IPS DF 4.7 (cell line): ENCODE results near the gene TMTC2.
"Not testable (repeated sequence)": the region's sequence is repeated elsewhere in the genome, so short reads cannot be mapped to it uniquely, and the experiment has no call there.

Source experiments
- DNase-seq: peaks from one replicate; pipeline ENCODE4 v3.0.0-alpha.2; 2013; ENCODE audit warnings: low spot score; ENCODE audit errors: extremely low read depth

TMTC2 gene

DNA sequence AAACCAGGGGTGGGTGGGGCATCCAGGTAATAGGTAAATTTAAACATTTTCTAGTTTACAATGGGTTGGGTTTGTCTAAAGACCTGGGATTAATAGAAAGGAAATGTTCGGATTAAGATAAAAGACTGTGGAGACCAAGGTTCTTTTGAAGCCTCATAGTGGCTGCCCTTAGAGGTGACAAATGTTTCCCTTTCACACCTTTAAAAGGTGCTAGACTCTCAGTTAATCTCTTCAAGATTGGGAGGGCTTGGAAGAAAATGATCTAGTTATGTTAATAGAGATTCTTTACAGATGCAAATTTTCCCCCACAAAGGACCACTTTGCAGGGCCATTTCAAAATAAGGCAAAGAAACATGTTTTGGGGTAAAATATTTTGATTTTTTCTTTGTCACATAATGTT lies 39.0 kb downstream of the TMTC2 start:
- DNase-seq, result no peak

DNA sequence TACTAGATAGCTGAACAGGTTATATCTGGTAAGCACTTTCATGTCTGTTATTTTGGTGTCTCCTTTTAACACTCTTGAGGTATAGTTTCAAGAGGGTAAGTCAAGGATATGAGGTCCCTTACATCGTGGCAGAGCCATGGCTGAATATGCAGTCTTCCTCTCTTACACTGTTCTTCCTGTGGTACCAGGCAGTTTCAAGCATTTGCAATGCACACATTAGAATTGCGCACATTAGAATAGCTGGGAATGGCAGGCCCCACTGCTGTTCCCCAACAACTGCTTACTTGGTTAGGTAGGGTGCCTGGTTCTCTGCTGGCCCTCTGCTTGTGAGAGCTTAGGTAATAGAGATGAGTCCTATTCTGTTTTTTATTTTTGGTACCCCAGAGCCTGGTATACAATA lies 41.2 kb downstream of the TMTC2 start:
- DNase-seq, result no peak

- DNase-seq, result no peak
Observed at GRCh38 chr12:82728710-82729109, 42.0 kb downstream of the TMTC2 start.

- DNase-seq, result no peak
Observed at GRCh38 chr12:82730953-82731459, 44.3 kb downstream of the TMTC2 start.

DNA sequence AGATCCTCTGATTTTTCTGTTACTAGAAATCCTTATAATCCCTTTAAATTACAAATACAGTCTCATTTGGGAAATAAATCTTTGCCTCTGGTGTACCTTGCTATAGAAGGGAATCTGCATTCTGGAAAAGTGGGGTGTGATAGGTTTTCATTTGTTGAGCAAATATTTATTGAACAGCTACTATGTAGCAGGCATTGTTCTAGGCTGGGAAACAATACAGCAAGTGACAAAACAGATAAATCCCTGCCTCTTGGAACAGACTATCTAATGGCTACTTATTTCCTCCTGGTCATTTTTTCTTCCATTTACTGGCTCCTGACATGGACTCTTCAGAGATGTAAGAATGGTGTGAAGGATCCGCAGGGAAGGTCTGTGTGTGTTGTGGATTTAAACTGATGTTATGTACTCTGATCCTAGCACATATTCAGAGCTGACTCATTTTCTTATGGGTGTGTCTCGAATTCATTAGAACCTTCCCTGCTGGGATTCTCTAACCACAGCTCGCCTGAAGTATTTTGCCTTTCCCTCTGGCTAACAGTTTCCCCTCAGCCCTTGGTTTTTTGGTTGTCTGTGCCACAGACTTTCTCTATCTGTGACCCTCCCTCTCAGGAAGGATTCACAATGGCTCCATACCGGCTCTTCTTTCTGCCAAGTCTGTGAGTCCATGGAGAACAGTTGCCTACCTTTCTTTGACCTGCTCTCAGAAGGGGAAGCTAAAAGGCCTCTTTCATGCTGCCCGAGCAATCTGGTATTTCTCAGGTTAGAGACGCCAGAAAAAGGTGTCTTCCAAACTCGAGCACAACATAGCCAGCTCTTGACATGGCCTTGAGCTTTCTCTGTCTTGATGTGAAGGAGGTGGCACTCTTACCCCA lies 53.7 kb downstream of the TMTC2 start:
- no peak for DNase-seq

- DNase-seq, result no peak
Observed at GRCh38 chr12:82745063-82745674, 58.5 kb downstream of the TMTC2 start.

DNA sequence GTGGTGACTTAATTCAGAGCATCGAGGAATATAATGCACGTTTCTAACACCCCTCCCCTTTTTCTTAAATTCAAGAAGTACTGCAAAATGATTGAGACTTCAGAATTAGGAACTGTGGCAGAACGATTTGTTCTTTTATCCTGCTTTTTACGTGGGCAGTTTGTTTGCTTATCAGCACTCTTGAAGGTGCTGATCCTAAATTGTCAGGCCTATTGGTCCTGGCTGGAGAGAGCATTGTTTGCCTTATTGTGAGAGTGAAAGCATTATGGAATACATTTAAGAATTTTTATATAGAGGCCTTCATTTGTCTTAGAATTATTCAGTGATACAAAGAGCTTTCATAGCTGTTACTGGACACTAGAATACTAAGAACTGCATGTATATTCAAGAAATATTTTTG lies 59.1 kb downstream of the TMTC2 start:
- no peak for DNase-seq

GRCh38 chr12:82746668-82747067 lies 60.0 kb downstream of the TMTC2 start:
- no peak for DNase-seq

DNA sequence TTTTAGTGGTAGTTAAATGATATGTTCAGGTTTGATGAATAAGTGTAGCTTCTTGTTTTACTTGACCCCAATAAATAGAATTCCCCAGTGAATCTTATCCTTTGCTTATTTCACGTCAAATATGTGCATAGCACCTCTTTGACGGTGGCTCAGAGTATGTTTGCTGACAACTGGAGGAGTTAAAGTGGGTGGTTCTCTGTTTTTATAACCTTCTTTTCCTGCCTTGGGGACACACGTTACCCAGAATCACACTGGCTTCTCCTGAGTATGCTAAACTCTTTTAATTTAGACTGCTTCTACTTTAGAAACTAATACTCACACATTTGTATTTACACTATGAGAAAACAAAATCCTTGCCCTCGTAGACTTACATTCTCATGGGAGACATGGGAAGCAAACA lies 62.3 kb downstream of the TMTC2 start:
- DNase-seq, result no peak

GRCh38 chr12:82754856-82755255 lies 68.2 kb downstream of the TMTC2 start:
- DNase-seq, result no peak

DNA sequence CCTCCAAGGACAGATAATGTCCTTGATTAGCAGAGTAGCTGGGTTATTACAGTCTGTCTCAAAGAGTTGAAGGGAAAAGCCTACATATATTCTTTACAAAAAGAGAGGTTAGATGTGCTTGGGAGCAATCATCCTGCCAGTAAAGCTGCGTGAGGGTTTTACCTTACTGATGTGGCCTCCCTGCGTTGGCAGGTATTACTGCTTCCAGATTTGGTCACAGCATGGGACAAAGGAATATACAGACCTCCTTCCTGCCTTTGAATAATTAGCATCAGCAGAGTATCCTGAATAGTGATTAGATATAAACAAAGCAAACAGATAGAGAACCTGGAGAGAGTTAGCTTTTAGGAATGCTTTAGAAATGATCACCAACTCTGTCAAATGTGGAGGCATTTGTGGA lies 69.6 kb downstream of the TMTC2 start:
- no peak for DNase-seq

- no peak for DNase-seq
Observed at GRCh38 chr12:82757059-82757458, 70.4 kb downstream of the TMTC2 start.

DNA sequence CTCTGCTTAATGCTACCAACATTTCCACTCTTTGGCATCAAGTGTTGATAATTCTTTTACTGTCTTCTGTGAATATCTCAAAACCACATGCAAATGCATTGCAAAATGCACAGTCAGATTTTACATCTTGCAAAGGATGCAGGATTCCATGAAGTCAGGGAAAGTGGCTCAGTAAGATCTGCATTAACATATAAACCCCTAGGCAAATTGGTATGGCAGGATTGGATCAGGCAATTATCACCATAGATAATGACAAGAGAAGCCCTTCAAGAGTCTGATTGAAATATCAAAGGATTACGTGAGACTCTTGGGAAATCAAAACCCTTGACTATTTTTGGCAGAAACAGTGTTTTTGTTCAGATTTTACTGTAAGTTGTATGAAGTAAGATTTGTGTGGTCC lies 71.0 kb downstream of the TMTC2 start:
- no peak for DNase-seq

GRCh38 chr12:82758749-82759330 lies 72.1 kb downstream of the TMTC2 start:
- no peak for DNase-seq

GRCh38 chr12:82760423-82760822 lies 73.7 kb downstream of the TMTC2 start:
- DNase-seq, result no peak

GRCh38 chr12:82765206-82765605 lies 78.5 kb downstream of the TMTC2 start:
- not testable (repeated sequence) for DNase-seq

- no peak for DNase-seq
Observed at GRCh38 chr12:82765971-82766705, 79.4 kb downstream of the TMTC2 start.

DNA sequence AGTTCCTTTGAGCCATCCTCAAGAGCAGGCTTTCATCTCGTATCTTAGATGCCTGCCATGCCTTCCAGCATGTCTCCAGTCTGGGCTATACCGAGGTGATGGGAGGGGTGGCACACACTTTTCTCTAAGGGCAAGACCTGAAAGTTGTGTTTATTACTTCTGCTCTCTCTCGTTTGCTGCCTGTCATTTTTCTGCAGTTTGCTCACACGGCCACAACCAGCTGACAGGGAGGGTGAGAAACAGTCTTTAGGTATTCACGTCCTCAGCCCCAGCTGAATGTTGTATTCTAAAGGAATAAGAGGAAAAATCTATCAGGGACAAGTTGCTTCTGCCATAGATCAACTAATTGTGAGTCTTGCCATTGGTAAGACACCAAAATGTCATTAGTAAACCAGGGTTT lies 88.0 kb downstream of the TMTC2 start:
- no peak for DNase-seq

DNA sequence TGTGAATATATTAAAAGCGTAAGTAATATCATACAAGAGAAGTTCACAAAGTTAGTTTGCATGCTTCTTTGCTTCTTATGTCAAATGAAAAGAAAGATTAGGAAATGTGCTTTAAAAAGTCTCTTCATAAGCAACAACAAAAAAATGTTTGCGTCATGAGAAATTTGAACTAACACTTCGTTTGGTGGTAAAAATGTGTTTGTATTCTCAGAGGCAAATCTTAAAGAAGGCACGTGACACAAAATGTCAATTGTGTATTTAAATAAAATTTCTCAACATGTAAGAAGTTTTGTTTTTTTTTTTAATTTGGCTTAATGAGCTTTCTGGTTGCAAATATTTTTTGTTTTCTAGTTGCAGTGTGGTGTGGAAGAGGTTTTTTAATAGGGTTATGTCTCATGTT lies 93.8 kb downstream of the TMTC2 start:
- DNase-seq, result no peak

DNA sequence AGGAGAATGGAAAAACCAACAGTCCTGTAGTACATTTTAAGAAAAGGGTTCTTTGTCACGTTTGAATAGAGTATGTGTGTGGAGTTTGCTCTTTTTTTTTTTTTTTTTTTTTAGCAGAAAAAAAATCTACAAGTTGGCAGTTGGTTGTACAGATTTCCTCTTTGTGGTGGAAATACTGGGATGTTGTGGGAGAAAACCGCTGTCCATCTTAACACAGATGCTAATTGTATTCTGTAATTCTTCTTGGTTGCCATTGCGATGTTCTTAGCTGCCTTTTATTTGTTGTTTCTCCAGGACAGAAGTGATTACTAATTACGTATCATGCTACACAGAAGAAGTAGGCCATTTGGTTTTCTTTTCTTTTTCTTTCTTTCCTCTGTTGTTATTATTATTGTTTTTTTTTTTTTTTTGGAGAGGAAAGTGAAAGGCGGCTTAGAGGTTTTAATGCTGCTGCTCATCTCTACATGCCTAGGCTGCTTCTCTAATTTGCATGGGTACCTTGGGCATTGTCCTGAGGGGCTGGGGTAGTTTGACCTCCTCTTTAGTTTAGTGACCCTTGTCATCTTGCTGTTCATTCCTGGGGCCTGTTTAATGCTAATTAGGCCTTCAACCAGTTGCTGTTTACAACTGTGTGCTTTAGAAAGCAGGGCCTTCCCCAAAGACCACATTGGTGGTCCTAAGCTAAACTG lies 94.7 kb downstream of the TMTC2 start:
- no peak for DNase-seq

- no peak for DNase-seq
Observed at GRCh38 chr12:82783435-82783834, 96.7 kb downstream of the TMTC2 start.
